Measurements from ENCODE around the gene LTBR. TPM values are rescaled to one million over a fixed set of nuclear protein-coding genes. Genes with fewer than 3 reads are reported as not detected.
"Not testable (repeated sequence)": the region's sequence is repeated elsewhere in the genome, so short reads cannot be mapped to it uniquely, and the experiment has no call there.

LTBR gene
- total RNA-seq, 4 donors from 2014 or later, result 28.1 to 116 (median 83.5) TPM

GRCh38 chr12:6425590-6426531, 41.9 kb downstream of the LTBR start:
- H3K4me3 ChIP-seq, result no peak overlapping the region
- no peaks in the 10 kb centered on the region for H3K27me3 ChIP-seq
- intact Hi-C loops (cut with DNase I; ENCODE audit: low total_unique reads), result loop anchor here (5.0 kb wide), 1 partner anchor 36 kb away; no protein-coding TSS in a partner anchor
- no peak for TF ChIP-seq CTCF (IDR thresholded peaks at IDR 0.05)
- no peak for TF ChIP-seq POLR2A (IDR thresholded peaks at IDR 0.05)
- no peaks in the 10 kb centered on the region for H3K36me3 ChIP-seq
- no peaks in the 10 kb centered on the region for H3K9me3 ChIP-seq
- no peak overlapping the region for H3K27ac ChIP-seq
- no peak for DNase-seq
- H3K4me1 ChIP-seq, result no peaks in the 10 kb centered on the region

- Histone ChIP-seq H3K4me1 (no peaks in the 10 kb centered on the region), H3K36me3 (no peaks in the 10 kb centered on the region), H3K9me3 (no peaks in the 10 kb centered on the region), H3K27me3 (no peaks in the 10 kb centered on the region), H3K4me3 (no peak overlapping the region), H3K27ac (no peak overlapping the region)
- TF ChIP-seq POLR2A (IDR thresholded peaks at IDR 0.05), result no peak
- TF ChIP-seq CTCF (IDR thresholded peaks at IDR 0.05), result no peak
- no peak for DNase-seq
- intact Hi-C loops (cut with DNase I; ENCODE audit: low total_unique reads), result loop anchor here (5.0 kb wide), 1 partner anchor 35 kb away; no protein-coding TSS in a partner anchor
Observed at GRCh38 chr12:6426882-6427671, 43.1 kb downstream of the LTBR start.

GRCh38 chr12:6427796-6428195, 43.8 kb downstream of the LTBR start:
- intact Hi-C loops (cut with DNase I; ENCODE audit: low total_unique reads), result loop anchor here (5.0 kb wide), 1 partner anchor 35 kb away; no protein-coding TSS in a partner anchor
- H3K36me3 ChIP-seq, H3K4me3 ChIP-seq, DNase-seq, H3K27ac ChIP-seq, H3K9me3 ChIP-seq, H3K27me3 ChIP-seq, H3K4me1 ChIP-seq: not testable (repeated sequence)

- Histone ChIP-seq H3K4me1 (no peaks in the 10 kb centered on the region), H3K27ac (no peak overlapping the region), H3K4me3 (no peak overlapping the region), H3K36me3 (no peaks in the 10 kb centered on the region), H3K27me3 (no peaks in the 10 kb centered on the region), H3K9me3 (no peaks in the 10 kb centered on the region)
- no peak for DNase-seq
- intact Hi-C loops (cut with DNase I; ENCODE audit: low total_unique reads), result loop anchor here (5.0 kb wide), 1 partner anchor 34 kb away; no protein-coding TSS in a partner anchor
- TF ChIP-seq CTCF (IDR thresholded peaks at IDR 0.05) (no peak), POLR2A (IDR thresholded peaks at IDR 0.05) (no peak)
Observed at GRCh38 chr12:6428326-6428725, 44.4 kb downstream of the LTBR start.

GRCh38 chr12:6430124-6430989, 46.4 kb downstream of the LTBR start:
- Histone ChIP-seq H3K9me3 (no peaks in the 10 kb centered on the region), H3K27me3 (no peaks in the 10 kb centered on the region), H3K4me1 (no peaks in the 10 kb centered on the region), H3K36me3 (no peaks in the 10 kb centered on the region), H3K4me3 (peak overlapping the region; percentile 17 to 20), H3K27ac (peak overlapping the region; percentile 86 to 88)
- TF ChIP-seq POLR2A (IDR thresholded peaks at IDR 0.05) (no peak), CTCF (IDR thresholded peaks at IDR 0.05) (peak in 2 of 4 experiments; percentile 5 to 25)
- peak; percentile 92 to 97 for DNase-seq
- intact Hi-C loops (cut with DNase I; ENCODE audit: low total_unique reads), result no loop called here

Measured in uterus (tissue), 4 donors.